HUES6 (cell line): ENCODE measurements around the gene C4orf36.

Experiments used
- H3K27ac ChIP-seq: 2 replicates; pipeline ENCODE4 v1.7.0; 2013; ENCODE audit warnings: low read depth, mild to moderate bottlenecking, low read length, inconsistent platforms
- H3K27me3 ChIP-seq: 2 replicates; pipeline ENCODE4 v1.6.1; 2013; ENCODE audit warnings: low read length; ENCODE audit not compliant: control insufficient read depth, insufficient read depth
- H3K36me3 ChIP-seq: 2 replicates; pipeline ENCODE4 v1.6.1; 2013; ENCODE audit warnings: low read length; ENCODE audit not compliant: control insufficient read depth, insufficient read depth
- H3K4me1 ChIP-seq: 2 replicates; pipeline ENCODE4 v1.6.1; 2013; ENCODE audit warnings: low read length; ENCODE audit not compliant: control insufficient read depth, insufficient read depth
- H3K4me3 ChIP-seq: 2 replicates; pipeline ENCODE4 v1.5.1; 2013; ENCODE audit warnings: low read depth, low read length
- H3K9ac ChIP-seq: one replicate; pipeline ENCODE4 v1.6.1; 2013; ENCODE audit warnings: mild to moderate bottlenecking, low read length
- H3K9me3 ChIP-seq: 2 replicates; pipeline ENCODE4 v1.6.1; 2013; ENCODE audit warnings: low read depth, low read length; ENCODE audit not compliant: control insufficient read depth, insufficient read depth

The C4orf36 gene

GRCh38 chr4:86891762-86892635, at the start of gene C4orf36:
Gene C4orf36, minus strand, starts transcription at chr4:86892422. Its CDS starts 902 bp downstream, at chr4:86891520.
- Histone ChIP-seq H3K9me3 (no peaks in the 10 kb centered on the region), H3K36me3 (no peaks in the 10 kb centered on the region), H3K9ac (peak within 1 kb of the TSS; percentile 92), H3K27ac (peak within 1 kb of the TSS; percentile 81), H3K27me3 (peaks cover 8% of the 10 kb centered on the region), H3K4me3 (peak within 1 kb of the TSS; percentile 86), H3K4me1 (0 out of 2 replicates have a peak, but pooled peaks cover 5% of the 10 kb centered on the region)

GRCh38 chr4:86940920-86941460, 48.8 kb upstream of the C4orf36 start:
- Histone ChIP-seq H3K9me3 (no peaks in the 10 kb centered on the region), H3K9ac (no peak overlapping the region), H3K4me3 (no peak overlapping the region), H3K36me3 (no peaks in the 10 kb centered on the region), H3K27ac (no peak overlapping the region), H3K27me3 (no peaks in the 10 kb centered on the region), H3K4me1 (peaks cover 52% of the 10 kb centered on the region)

- 0 out of 2 replicates have a peak overlapping the region, but pooled peaks have one; percentile 8 for H3K4me3 ChIP-seq
- no peaks in the 10 kb centered on the region for H3K9me3 ChIP-seq
- H3K9ac ChIP-seq: no peak overlapping the region
- H3K27ac ChIP-seq: peak overlapping the region; percentile 13; the same call in 1 of the 2 replicates
- H3K27me3 ChIP-seq: no peaks in the 10 kb centered on the region
- peaks cover 42% of the 10 kb centered on the region for H3K4me1 ChIP-seq
- H3K36me3 ChIP-seq: no peaks in the 10 kb centered on the region
These were observed 47.7 kb upstream of the C4orf36 start for GRCh38 chr4:86939729-86940575.

GRCh38 chr4:86938771-86939520, 46.7 kb upstream of the C4orf36 start:
- no peak overlapping the region for H3K9ac ChIP-seq

GRCh38 chr4:86935853-86936733, 43.9 kb upstream of the C4orf36 start:
- no peaks in the 10 kb centered on the region for H3K27me3 ChIP-seq
- H3K4me3 ChIP-seq: peak overlapping the region; percentile 90
- H3K36me3 ChIP-seq: no peaks in the 10 kb centered on the region
- no peaks in the 10 kb centered on the region for H3K9me3 ChIP-seq
- H3K9ac ChIP-seq: peak overlapping the region; percentile 91
- H3K27ac ChIP-seq: peak overlapping the region; percentile 91
- peaks cover 27% of the 10 kb centered on the region for H3K4me1 ChIP-seq

More at GRCh38 chr4:86938771-86939520, 46.7 kb upstream of the C4orf36 start:
- peak overlapping the region; percentile 9; the same call in 1 of the 2 replicates for H3K4me3 ChIP-seq
- H3K9me3 ChIP-seq: no peaks in the 10 kb centered on the region
- no peaks in the 10 kb centered on the region for H3K27me3 ChIP-seq
- peaks cover 37% of the 10 kb centered on the region for H3K4me1 ChIP-seq
- no peaks in the 10 kb centered on the region for H3K36me3 ChIP-seq
- H3K27ac ChIP-seq: peak overlapping the region; percentile 13; the same call in 1 of the 2 replicates

- Histone ChIP-seq H3K27me3 (no peaks in the 10 kb centered on the region), H3K9me3 (no peaks in the 10 kb centered on the region), H3K4me3 (peak overlapping the region; percentile 90), H3K36me3 (no peaks in the 10 kb centered on the region), H3K9ac (peak overlapping the region; percentile 91), H3K27ac (peak overlapping the region; percentile 91), H3K4me1 (peaks cover 27% of the 10 kb centered on the region)
These were observed 43.3 kb upstream of the C4orf36 start for GRCh38 chr4:86935566-86935852.

GRCh38 chr4:86934771-86935565, 42.7 kb upstream of the C4orf36 start, which contains the start of gene AFF1:
Gene AFF1, plus strand, starts transcription at chr4:86935011. Its CDS starts 13,523 bp downstream, at chr4:86948534.
- Histone ChIP-seq H3K9me3 (no peaks in the 10 kb centered on the region), H3K36me3 (no peaks in the 10 kb centered on the region), H3K27me3 (no peaks in the 10 kb centered on the region), H3K4me1 (peaks cover 24% of the 10 kb centered on the region), H3K4me3 (peak within 1 kb of the TSS; percentile 90), H3K9ac (peak within 1 kb of the TSS; percentile 91), H3K27ac (peak within 1 kb of the TSS; percentile 91)

- Histone ChIP-seq H3K9me3 (no peaks in the 10 kb centered on the region), H3K4me1 (peaks cover 17% of the 10 kb centered on the region), H3K4me3 (peak overlapping the region; percentile 90), H3K36me3 (no peaks in the 10 kb centered on the region), H3K9ac (peak overlapping the region; percentile 66), H3K27ac (peak overlapping the region; percentile 67; the same call in 1 of the 2 replicates), H3K27me3 (no peaks in the 10 kb centered on the region)
These were observed 42.0 kb upstream of the C4orf36 start for GRCh38 chr4:86934147-86934770.
